ENCODE data around the gene RRP15.

GRCh38 chr1:218284917-218285635 is at the start of gene RRP15:
- TF ChIP-seq CTCF (conservative IDR thresholded peaks at IDR 0.05; ENCODE audit: low read depth, low read length), result no peak
- TF ChIP-seq EZH2 (IDR thresholded peaks at IDR 0.05; ENCODE audit: borderline replicate concordance, low read depth, low read length, poor library complexity, severe bottlenecking), result no peak

Data from A673 (cell line).